ENCODE measurements around the gene IL1R1. TPM values are rescaled to one million over a fixed set of nuclear protein-coding genes. Genes with fewer than 3 reads are reported as not detected.

IL1R1 gene, protein sequence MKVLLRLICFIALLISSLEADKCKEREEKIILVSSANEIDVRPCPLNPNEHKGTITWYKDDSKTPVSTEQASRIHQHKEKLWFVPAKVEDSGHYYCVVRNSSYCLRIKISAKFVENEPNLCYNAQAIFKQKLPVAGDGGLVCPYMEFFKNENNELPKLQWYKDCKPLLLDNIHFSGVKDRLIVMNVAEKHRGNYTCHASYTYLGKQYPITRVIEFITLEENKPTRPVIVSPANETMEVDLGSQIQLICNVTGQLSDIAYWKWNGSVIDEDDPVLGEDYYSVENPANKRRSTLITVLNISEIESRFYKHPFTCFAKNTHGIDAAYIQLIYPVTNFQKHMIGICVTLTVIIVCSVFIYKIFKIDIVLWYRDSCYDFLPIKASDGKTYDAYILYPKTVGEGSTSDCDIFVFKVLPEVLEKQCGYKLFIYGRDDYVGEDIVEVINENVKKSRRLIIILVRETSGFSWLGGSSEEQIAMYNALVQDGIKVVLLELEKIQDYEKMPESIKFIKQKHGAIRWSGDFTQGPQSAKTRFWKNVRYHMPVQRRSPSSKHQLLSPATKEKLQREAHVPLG
- total RNA-seq: 2.4 and 23.2 TPM in 2 replicates

DNA sequence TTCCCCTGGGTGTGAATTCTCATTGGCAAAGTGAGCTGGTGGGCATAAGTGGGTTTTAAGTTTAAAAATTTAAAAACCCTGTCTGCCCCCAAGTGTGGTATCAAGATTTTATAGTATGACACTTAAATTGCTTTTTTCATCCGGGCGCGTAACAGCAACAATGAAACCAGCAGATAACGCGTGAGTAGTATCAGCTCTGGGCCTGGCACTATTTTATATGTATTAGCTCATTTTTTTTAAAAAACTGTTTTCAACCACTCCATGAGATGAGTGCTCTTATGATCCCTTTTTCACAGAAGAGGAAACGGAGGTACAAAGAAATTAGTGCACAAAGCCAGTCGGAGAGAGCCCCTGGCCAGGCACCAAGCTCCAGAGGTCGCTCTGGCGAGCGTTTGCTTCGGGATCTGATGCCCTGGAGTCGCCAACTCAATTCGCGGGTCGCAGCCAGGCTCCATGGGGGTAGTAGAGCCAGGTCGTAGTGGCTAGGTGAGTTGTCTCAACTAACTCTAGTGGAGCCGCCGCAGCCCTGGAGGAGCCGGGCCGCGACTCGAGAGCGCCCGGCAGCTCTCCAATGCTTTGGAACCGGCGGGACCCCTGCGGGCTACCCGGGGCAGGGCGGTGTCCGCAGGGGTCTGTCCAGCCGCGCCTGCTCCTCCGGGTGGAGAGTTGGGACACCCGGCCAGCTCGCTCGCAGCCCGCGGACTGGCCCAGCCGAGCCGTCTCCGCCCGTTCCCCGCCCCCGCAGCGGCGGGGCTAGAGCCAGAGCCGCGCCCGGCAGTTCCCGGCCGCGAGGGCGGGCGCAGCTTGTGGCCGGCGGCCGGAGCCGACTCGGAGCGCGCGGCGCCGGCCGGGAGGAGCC, at the start of gene IL1R1:
Gene IL1R1, plus strand, starts transcription at position 777 of the 859 bp plus-strand sequence. CDS start 14,979 bp downstream, outside the sequence.

DNA sequence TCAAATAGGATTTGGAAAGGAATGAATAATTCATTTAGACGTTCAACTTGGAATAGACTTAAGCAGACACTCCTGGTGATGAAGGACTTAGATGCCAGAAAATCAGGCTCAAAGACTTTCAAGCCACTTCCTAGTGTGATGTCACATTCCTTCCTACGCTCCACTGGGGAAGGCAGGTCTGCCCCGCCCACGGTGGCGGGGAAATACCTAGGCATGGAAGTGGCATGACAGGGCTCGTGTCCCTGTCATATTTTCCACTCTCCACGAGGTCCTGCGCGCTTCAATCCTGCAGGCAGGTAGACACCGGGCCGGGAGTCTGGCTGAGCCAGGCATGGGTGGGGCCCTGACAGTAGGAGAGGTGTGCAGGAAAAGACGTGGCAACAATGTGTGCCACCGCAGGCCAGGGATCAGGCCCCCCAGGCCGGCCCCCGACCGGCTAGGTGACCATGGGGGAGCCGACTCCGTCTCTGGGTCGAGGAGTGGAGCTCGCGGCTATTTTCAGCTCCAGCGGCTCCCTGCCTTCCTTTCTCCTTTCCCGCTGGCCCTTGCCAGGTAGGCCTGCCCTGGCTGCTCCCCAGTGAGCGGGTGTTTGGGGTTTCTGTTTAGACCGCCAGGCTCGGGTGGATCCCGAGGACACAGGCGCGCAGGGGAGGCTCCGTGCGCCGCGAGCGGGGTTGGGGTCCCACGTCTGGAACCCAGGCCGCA, 44.4 kb downstream of the IL1R1 start, which contains the start of gene IL1RL2:
Gene IL1RL2, plus strand, starts transcription at position 233 of the 705 bp plus-strand sequence. CDS start 845 bp downstream, outside the sequence.

Other genes with a start within 250 kb of the IL1R1 start
- gene IL1R2, start 150.8 kb upstream of the IL1R1 start, total RNA-seq: 0.19 TPM in 1 of 2 replicates, not detected in the other
- 0.56 TPM in 1 of 2 replicates, not detected in the other for gene IL1RL2, start 44.3 kb downstream of the IL1R1 start, total RNA-seq
- gene IL1RL1, start 168.8 kb downstream of the IL1R1 start, total RNA-seq: 18.4 and 89.9 TPM in 2 replicates
- gene IL18R1, start 213.1 kb downstream of the IL1R1 start, total RNA-seq: 2.5 and 3.7 TPM in 2 replicates